NCI-H345 treated with DMSO at 0.1 percent for 48 hours (cell line): ENCODE results near the gene RETNLB.

Experiments
- DNase-seq: peaks from one replicate; lab custom pipeline; 2025; ENCODE audit not compliant: unreplicated experiment; lab: John Stamatoyannopoulos, UW

RETNLB gene, protein sequence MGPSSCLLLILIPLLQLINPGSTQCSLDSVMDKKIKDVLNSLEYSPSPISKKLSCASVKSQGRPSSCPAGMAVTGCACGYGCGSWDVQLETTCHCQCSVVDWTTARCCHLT

DNA sequence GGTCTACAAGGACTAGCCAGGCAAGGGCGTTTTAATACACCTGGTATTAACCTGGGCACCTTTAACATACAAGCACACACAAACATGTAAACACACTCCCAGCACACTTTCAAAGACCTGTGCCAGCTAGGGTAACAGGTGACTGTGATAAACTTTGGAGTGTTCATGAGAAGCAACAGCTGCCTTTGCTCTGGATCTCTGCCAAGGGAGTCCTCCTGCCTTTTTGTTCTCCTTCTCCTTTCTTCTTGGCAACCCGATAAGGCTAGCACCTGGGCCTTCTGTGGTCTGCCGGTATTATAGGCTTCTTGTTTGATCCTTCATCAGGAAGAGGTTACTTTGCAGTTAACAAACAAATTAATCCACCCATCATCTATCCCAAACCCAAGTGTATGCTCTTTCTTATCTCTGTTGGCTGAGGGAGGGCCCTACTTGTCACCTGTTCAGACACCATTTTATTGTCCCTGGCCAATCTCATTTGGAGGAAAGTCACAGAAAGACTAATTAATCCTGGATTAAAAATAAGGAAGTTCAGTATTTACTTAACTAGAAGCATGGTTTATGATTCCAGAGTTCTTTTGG lies at the start of gene RETNLB:
Gene RETNLB, minus strand, starts transcription at position 7 of the 579 bp plus-strand sequence. CDS start 225 bp downstream, outside the sequence.
- peak; percentile 75 for DNase-seq

DNA sequence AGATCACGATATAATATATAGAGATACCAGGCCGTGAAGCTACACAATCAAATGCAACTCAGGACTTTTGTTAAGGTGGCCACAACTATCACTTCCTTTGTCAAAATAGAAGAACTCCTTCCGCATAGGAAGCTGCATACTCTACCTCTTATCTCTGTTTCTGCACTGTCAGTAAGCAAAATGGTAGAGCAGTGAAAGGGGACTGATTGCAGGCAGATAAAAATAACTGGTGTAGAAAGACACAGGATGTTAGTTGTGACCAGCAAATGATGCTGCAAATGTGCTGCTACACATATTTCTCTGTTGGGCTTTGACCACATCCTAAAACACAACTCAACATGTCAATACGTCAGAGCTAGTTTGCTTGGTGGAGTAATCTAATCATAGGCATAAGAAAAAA lies 49.1 kb upstream of the RETNLB start:
- no peak for DNase-seq

DNA sequence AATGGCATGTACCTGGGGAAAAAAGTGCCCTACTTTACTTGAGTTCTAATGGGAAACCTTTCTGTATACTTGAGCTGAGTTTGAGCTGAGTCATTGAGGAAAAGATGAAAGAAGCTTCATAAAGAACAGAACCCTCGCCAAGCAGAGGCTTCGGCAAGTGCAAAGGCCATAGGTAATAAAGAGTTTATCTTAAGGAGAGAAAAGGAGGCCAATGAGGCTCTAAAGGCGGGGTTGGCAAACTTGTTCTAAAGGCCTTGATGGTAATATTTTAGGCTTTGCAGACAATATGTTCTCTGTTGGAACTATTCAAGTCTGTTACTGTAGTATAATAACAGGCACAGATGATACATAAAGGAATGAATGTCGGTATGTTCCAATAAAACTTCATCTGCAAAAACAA lies 47.8 kb upstream of the RETNLB start:
- DNase-seq = no peak

DNA sequence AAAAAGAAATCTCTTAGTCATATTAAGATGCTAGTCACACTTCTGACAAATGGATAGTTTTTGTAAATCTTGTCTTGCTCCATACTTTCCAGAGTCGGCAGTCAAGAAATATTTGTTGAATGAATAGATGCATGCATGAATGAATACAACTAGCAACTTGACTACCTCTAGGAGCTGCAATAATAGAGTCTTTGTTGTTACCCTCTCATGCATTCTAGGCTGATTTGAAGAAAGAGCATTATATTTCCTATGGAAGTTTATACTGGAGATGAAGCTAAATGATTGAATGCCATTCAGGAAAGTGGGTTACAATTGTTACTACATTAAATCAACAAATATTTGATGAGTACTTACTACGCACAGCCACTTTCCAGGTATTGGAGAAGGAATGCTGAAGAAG lies 47.2 kb upstream of the RETNLB start:
- DNase-seq = no peak

DNA sequence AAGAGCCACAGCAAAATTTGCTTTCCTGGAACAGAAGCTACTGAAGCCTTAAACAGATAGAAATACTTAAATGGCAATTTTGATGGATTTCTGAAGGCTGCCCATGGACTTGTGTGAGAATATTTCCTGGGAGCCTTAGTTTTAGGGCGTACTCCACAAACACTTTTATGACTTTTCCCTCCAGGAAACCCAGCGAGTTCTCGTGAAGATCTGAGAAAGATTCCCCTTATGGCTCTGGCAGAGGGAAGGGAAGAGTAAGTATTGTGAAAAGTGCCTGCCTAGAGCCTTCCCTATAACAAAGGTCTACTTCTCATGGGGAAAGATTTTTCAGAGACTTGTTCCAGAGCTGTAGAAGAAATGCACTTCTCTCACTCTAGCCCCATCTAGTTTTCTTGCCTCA lies 34.3 kb upstream of the RETNLB start:
- DNase-seq = no peak

DNA sequence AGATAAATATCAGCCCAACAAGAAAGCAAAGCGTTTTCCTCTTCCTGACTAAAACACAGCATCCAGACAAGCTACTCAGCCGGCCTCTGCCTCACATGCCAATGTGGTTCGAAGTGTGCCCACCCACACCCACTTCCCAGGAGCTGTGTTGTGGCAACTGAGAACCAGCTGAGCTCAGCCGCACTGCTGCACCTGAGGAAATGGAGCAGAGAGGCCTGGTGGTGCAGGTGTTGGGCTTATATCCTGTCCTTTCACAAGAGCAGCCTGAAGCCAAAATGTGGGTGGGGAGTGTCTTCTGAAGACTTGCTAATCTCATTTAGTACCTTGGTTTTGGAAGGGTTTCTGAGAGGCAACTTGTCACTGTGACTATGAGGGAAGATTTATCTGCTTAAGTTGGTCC lies 23.0 kb upstream of the RETNLB start:
- no peak for DNase-seq

DNA sequence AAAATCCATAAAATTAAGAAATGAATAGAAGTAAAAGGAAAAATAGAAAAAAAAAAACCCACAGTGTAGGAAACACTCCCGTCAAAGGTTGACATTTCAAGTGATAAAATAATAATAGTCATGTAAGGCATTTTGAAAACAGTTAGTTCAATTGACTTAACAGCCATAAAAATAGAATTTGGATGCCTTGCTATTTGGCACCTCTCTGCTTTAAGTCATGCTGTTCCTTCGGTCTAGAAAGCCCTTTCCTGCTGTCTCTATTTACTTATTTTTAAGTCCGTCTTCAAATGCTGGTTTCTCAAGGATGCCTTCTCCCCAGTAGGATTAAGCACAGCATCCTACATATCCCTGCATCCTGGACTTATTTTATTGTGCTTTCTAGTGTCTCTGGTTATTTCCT lies 22.3 kb upstream of the RETNLB start:
- no peak for DNase-seq

DNA sequence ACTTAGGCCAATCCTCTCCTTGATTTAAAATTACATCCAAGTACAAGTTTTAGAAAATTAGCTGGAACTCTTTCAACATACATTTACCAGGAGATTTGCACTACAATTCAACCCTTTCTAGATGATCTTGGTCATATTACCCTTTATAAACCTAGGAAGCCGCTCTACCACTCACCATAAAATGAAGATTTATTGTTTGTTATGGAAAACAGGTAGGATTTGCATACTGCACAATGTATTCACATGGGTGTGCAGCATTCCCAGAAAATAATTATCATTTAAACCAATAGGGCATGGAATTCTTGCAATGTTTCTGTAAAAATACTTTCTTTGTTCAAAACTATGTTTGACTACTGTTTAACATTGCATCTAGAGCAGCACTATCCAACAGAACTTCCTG lies 18.4 kb upstream of the RETNLB start:
- DNase-seq = no peak

DNA sequence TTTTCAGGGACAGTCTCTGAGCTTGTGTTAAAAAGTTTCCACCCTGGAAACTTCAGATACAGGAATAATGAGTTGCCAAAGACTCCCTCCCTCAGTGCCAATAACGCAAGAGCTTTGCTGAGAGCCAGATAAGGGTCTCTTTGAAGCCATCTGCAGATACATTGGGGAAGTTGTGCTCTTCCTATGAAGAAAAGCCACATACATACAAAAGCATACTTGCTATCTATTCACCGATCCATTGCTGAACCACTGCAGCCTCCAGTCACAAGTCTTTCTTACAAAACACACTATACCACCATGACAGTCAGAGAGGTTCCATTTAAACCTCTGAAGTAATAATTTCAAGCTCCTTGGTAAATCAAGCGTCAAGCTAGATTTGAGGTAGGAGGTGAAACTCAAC lies 10.0 kb upstream of the RETNLB start:
- DNase-seq = no peak

DNA sequence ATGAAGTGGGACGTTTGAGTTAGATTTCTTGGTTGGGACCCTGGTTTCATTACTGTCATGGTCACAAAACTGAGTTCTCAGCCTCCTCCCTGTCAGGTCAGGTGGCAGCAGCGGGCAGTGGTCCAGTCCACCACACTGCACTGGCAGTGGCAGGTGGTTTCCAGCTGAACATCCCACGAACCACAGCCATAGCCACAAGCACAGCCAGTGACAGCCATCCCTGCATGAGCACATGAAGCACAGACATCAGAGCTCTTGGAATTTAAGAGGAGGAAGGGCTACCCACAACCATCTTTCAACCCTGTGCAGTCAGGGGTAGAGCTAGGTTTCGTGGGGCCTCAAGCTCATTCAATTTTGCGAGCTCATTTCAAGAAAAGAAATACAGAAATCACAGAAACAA lies 1.5 kb downstream of the RETNLB start:
- DNase-seq = no peak

DNA sequence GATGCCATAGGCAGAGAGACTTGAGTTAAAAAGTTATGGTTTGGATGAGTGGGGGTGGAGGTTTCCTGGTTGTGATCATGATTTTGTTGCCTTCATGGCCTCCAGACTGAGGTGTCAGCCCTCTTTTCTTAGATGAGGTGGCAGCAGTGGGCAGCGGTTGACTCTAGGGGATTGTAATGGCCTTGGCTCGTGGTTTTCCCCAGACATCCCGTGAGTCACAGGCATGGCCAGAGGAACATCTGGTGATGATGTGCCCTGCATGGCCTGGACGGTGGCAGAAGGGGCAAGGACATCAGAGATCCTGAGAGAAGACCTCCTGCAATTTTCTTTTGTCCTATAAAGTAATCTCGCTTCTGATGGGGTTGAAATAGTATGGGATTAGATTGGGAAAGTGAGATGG lies 12.4 kb downstream of the RETNLB start:
- no peak for DNase-seq

DNA sequence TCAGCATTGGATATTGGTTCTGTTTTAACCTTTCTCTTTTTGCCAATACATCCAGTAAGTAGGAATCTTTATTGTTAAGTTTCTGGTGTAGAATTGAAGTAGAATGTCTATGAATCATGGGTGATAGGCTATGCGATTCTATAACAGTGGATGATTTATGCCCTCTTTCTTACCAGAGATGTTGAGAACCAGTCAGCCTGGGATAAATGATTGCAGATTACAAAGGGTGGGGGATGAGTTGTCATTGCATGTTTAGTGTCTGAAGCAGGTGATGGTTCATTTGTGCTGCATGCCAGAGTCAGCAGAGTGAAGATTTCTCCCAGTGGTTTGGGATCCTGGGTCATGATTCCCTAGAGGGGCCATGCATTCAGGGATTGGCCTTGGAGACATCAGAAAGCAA lies 14.3 kb downstream of the RETNLB start:
- no peak for DNase-seq

DNA sequence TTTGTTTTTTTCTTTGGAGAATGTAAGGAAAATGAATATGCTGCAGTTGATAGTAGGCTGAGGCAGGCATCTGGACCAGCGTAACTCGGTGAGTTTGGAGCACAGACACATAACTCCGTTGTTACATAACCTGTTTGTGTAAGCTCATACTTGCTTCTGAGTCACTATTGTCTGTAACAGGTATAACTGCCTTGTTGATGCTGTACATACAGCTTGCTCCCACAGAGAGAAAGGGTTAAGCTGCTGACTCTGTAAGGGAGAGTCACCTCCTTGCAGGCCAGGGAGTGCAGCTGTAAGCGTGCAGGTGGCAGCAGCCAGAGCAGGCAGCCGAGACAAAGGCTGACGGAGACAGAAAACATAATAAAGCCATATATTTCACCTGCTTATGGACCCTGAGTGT lies 20.4 kb downstream of the RETNLB start:
- no peak for DNase-seq

DNA sequence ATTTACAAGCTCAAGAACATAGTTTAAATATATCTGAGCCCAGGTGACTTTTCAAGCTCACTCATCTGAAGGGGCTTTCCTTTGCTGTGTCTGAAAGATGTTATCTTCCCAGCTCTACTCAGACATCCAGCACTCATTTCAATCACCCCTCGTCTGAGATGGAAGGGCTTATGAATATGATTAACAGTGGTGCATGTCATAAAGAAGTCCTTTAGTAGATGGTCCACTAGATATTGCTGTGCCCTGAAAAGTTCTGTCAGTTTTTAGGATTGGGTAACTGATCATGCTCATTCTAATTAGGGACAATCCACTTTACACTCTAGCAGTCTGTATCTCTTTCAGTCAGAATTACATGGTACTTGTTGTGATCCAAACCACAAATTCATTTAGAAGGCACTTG lies 28.3 kb downstream of the RETNLB start:
- no peak for DNase-seq

DNA sequence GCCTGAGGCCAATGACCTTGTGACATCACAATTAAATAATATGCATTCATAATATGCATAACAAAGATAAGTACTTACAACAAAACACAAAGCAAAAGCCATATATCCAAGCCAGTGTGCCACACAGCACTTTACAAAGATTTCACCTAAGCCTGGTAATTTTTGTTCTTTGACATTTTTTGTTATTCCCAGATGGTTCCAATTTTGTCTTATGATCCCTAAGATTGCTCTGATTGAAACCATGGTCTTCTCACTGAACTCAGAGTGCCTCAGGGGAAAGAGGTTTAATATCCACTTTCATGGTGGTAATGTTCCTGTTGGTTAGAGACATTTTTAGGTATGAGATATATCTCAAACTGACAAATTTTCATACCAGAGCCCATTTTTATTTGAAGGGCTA lies 29.1 kb downstream of the RETNLB start:
- no peak for DNase-seq

DNA sequence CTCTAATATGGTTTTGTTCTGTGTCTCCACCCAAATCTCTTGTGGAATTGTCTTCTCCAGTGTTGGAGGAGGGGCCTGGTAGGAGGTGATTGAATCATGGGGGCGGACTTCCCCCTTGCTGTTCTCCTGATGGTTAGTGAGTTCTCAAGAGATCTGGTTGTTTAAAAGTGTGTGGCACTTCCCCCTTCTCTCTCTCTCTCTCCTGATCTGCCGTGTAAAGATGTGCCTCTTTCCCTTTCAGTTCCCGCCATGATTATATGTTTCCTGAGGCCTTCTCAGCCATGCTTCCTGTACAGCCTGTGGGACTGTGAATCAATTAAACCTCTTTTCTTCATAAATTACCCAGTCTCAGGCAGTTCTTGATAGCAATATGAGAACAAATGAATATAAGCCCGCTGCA lies 33.1 kb downstream of the RETNLB start:
- DNase-seq = no peak

DNA sequence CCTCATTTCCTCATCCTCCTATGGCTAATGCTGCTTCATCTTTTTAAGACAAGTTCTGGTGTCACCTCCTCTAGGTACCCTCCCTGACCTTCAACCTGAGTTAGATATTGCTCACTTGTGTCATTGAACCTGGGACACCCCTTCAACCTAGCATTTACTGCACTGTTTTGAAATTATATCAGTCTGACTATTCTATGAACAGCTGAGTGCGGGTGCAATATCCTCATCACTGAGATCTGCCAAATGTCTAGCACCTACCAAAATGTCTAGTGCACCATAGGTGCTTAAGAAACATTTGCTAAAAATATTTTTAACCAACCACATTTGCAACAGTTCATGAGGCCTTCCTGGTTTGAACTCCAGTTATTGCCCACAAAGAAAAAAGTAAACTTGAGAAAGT lies 34.5 kb downstream of the RETNLB start:
- DNase-seq = no peak

DNA sequence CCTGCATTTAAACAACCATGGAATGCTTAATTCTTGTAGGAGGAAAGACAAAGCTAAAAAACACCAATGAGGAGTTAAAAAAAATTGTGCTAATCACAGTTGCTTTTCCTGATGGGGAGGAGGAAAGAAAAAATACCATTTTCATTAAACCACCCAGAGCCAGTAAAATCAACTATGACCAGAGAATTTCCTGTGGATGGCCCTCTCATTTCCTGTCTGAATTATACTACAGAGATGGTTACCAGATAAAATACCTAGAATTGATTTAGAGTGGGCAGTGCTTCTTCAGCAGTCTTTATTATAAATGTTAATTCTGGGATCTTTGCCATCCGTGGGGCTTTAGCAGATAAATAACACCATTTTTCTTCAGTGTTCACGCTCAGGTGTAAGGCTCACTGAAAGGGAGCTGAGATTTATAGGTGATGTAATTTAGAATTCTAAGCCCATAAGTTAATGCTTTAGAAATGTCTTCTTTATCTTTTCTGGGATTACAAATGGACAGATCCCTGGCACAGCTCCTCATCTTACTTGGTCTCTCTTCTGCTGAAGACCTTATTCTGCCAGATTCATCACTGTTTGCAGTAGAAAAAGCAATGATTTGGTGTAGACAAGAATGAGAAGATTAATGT lies 37.9 kb downstream of the RETNLB start:
- no peak for DNase-seq

DNA sequence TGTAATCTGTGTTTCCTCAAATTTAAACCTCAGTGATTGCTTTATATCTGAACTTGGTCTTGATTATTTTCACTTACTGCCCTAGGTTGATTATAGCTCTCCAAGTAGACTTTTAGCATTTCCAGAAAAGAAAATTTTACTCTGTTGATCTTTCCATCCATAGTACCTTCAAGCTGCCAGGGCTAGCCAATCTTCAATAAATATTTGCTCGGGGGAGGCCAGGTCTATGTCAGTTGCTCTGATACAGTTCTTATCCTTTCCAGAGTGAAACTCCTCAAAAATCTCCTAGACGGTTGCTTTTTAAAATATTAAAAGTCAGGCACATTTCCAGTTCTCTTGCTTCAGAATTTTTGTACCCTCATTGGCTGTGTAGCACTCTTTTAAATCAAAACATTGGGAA lies 38.8 kb downstream of the RETNLB start:
- DNase-seq = no peak

DNA sequence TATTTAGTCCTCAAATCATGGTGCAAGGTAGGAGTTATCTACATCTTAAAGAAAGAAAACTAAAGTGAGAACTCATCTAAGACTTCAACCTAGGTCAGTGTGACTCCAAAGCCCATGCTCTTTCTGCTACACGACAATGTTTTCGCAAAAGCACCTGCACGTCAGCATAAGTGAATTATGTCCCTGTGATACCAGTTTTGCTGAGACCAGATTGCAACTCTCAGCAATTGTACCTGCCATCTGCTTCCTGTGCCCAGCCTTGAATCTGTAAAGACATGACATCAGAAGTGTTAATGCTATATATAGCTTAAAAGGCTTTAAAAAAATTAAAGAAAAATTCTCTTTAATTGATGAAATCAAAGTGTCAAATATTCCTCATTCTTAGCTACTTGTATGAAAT lies 43.4 kb downstream of the RETNLB start:
- DNase-seq = no peak

DNA sequence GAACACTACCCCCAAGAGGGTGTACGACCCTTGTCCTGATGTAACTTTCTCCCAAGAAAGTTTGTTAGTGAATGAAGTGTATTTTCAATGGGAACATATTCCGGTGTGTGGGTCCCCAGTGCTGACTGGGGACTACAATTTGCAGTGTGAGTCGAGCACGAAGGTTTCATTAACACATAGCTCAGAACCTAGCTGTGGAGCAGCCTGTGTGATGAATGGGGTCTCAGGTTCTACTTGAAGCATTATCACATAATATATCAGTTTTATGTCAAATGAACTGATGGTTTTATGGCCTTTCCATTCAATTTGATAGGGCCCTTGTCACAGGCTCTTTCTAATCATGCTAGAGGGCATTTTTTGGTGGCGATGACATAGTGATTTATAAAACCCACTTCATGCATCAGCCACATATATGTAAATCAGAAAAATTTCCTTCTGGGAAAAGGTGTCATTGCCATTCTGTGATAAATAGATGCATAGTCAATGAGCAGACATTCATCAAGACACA lies 44.1 kb downstream of the RETNLB start:
- no peak for DNase-seq
